Activated CD4-positive, alpha-beta T cell treated with anti-CD3 and anti-CD28 coated beads, Interleukin-2, amount 50 U/mL, for 1 hour (primary cell): ENCODE data around the gene PPDPF.

Source experiments
- DNase-seq: peaks from one replicate; pipeline ENCODE4 v3.0.0-alpha.2; 2020

Gene PPDPF

DNA sequence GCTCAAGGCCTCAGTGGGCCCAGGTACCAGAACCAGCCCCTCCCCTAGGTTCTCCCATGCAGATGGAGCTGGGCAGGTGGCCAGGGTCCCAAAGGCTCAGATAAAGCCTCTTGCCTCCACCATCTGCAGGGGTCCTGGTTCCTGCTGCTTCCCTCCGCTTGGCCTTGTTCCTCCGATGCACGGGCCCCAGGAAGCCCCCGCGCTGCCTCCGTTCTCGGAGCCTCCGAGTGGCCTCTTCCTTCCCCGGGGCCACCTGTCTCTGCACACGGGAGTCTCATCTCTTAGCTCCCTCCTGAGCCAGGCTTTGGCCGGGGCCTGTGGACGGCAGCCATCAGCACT, 18.5 kb downstream of the PPDPF start:
- DNase-seq = no peak

DNA sequence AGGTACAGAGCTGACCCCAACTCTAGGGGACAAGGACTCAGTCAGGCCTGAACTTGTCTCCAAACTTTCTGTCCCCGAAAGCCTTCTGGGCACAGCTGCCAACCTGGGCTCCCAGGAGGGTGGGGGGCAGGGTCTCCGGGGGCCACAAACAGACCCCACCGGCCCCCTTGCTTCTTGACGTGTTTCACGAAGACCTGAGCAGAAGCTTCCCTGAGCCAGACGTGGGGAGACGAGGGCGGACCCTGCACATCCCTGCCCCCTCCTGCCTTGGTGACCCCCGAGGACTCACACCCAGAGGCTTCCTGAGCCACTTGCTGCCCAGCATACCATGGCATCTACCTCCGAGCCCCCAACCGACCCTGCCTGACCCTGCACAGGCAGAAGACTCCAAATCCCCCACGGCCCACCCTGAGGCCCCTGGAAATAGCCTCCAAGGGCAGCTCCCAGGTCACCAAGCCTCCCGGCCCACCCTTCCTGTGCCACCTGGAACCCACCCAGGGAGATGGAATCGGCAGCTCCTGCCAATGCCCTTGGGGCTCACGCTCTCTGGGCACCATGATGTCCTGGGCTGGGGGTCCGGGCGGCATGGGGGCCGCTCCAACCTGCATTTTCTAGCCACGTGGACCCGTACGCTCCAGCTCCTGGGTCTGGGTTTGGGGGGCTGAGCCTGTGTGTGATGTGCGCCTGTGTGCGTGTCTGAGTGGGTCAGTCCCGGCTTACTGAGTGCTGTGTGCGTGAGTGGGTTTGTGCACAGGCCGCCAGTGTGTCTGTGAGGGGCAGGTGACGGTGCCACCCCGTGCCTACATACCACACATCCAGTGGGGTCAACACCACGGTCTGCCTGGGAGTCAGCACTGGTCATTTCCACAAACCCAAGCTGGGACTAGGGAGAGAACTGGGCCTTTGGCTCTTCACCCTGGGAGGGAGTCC, 19.1 kb downstream of the PPDPF start:
- DNase-seq = no peak

DNA sequence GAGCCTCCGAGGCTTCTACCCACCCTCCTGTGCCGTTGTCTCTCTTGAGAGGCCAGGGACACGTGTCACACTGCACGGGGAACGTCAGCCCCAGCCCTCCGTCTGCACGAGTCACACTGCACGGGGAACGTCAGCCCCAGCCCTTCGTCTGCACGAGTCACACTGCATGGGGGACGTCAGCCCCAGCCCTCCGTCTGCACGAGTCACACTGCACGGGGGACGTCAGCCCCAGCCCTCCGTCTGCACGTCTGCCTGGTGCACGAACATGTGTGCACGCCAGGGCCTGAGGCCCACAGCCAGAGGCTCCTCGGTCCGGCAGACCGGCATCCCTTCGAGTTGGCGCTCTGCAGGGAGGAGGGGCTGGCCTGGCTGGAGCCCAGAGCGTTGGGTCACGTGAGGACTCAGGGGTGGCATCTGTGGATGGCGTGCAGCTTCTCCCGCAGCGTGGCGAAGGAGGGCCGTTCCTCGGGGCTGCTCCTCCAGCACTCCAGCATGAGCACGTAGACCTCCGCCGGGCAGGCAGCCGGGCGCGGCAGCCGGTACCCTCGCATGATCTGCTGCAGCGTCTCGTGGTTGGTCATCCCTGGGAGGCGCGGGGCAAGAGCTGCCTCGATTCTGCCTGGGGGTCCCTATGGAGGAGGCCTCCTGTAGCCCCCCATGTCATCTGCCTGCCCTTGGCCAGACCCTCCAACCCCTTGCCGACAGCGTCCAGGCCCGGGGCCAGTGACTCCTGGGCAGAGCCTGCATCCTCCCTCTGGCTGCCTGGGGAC, 20.0 kb downstream of the PPDPF start:
- no peak for DNase-seq

DNA sequence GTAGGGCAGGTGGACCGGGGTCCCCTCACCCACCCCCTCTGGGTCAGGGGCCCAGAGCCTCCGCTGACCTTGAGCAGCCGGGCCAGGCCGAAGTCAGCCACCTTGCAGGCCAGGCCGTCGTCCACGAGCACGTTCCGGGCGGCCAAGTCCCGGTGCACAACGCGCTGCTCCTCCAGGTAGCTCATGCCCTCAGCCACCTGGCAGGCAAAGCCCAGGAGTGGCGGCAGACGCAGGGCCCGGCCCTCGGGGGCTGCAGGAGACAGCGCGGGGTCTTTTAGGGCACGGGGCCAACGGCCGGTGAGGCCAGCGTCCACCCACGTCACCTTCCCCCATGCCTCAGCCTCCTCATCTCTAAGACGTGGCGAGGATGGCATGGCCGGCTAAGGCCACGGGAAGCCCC, 20.8 kb downstream of the PPDPF start:
- no peak for DNase-seq

DNA sequence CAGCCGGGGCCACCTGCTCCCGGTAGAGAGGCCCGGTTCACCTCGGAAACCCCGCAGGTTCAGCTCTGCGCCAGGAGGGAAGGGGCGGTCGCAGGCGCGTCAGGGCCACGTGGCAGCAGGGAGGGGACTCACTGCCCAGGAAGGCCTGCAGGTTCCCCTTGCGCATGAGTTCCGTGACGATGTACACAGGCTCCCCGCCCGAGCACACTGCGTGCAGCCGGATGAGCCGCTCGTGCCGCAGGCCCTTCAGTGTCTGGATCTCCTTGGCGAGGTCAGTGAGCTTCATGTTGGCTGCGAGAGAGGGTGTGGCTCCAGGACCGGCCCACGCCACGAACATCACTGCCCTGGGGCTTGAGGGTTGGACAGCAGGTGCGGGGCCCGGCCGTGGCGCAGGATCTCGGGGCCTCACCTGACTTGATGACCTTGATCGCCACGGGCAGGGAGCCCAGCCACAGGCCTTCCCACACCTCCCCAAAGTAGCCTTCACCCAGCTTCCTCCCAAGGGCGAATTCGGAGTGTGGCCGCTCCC, 21.5 kb downstream of the PPDPF start:
- DNase-seq = no peak

DNA sequence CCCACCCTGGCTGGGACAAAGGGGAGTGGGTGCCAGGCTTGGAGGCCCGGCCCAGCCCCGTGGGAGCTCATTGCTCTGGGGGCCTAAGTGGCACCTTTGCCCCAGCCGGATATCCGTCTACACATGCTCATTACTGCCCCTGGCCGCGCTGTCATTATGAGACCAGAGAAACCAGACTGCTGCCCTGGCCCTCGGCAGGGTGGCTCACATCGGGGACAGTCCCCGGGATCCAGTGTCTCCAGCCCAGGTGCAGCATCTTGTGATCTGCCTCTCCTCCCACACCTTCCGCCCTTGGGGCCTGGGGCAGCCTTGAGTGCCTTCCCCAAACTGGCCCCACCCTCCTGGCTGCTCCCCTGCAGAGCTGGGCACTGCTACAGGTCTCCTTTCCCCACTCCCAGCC, 22.1 kb downstream of the PPDPF start:
- DNase-seq = no peak

DNA sequence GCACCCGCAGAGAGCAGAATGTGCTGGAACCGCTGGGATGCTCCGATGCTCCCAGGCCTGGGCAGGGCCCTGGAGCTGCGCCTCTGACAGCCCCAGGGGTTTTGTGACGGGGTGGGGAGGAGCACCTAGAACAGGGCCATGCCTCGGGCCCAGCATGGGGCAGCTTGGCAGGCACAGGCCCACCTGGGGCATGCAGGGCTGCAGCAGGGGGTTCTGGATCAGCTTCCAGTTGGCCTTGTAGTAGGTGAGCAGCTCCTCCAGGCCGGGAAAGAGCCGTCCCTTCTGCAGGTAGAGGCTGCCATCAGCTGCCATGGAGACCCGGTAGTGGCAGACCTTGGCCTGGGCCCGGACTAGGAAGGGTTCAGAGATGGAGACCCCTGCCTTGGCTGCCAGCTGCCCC, 22.6 kb downstream of the PPDPF start:
- no peak for DNase-seq

DNA sequence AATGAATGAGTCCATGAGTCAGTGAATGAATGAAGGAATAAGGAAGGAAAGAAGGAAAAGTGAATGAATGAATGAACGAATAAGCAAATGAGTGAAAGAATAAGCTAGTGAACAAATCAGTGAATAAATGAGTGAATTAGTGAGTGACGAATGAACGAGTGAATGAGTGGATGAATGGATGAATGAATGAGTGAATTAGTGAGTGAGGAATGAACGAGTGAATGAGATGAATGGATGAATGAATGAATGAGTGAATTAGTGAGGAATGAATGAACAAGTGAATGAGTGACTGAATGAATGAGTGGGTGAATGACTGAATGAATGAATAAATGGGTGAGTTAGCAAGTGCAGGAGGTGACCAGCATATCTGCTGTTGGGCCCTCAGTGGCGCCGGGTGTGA, 23.2 kb downstream of the PPDPF start:
- DNase-seq = no peak

DNA sequence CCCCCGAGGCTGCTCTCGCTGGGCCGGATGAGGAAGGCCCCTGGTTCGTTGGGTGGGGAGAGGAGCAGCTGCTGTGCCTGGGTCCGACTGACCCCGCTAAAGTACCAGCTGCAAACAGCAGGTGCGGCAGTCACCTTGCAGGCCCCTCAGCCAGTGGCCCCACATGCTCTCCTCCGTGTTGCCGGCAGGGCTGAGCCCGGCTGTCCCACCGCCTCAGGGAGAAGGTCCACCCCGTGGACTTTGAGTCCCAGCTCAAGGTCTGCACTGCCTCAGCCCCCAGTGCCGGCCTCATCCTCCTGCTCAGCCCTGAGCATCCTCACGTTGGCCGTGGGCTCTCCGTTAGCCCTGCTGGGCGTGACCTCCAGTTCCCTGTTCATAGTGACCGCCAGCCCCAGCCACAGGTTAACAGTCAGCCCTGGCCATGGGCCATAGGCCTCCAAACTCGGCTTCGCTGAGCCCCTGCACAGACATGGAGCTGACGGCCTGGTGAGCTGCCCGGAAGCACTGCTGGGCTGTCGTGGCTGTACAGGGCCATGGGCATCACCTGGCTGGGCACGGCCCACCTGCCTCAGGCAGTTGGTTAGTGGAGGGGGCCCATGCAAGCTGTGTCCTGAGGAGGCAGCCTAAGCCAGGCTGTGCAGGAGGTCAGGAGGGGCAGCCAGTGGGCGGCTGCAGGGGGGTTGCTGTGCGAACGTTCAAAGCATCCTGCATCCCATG, 23.8 kb downstream of the PPDPF start:
- no peak for DNase-seq

DNA sequence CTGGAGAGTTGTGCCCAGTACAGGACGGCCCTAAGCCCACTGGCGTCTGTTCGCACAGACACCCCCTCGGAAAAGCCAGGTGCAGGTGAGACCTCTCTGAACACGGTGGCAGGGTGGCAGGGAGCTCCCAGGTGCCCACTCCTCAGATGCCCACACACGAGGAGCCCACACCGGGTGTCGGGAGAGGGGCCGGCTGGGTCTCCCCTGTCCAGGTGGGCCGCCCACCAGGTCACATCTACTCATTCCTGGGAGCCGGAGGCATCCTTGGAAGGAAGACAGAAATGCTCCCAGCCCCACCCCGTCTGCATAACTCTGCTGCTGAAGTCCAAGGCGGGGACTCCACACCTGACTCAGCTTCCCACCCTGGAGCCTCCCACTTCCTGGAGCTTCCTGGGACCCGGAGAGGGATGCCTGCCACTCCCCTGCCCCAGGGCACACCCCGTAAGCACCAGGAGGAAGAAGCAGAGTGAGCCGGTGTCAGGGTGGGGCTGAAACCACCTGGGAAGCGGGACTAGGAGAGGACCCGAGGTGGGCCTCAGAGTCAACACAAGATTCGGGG, 24.5 kb downstream of the PPDPF start:
- DNase-seq = no peak

DNA sequence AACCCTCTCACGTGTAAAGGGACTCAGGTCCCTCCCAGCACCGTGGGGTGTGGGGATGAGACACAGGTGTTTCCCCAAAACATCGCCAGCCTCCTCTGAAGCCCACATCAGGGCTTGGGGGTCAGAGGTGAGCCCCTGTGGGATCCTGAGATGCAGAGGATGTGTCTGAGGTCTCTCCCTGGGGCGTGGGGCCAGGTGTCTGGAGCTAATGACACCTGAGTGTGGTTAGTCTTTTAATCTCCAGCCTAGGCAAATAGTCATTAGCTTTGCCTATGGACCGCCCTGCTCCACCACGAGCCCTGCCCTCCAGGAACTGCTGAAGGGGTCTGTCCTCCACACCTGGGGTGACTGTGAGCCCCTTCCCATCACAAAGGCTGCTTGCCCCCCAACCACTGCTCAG, 25.2 kb downstream of the PPDPF start:
- DNase-seq = no peak

DNA sequence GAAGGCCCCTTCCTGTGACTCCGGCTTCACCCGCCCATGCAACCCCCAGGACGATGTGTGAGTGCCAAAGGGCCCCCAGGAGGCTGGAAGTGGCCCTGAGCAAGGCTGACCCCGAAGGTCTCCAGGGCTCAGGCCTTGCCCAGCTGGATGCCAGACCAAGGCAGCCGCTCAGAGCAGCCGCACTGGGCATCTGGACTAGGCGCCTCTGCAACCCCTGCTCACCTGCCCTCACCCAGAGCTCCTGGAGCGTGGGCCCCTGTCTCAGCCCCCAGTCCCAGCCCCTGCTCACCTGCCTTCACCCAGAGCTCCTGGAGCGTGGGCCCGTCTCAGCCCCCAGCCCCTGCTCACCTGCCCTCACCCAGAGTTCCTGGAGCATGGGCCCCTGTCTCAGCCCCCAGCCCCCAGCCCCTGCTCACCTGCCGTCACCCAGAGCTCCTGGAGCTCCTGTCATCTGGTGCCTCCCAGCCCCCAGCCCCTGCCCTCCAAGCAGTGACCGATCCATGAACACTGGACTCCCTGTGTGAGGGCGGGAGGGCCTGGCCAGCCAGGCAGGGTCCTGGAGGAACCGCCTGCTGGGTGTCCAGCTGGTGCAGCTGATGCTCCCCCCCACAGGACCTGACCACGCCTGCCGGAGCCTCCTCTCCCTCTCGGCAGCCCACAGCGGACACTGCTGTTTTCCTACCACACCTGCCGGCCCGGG, 25.8 kb downstream of the PPDPF start:
- DNase-seq = no peak

DNA sequence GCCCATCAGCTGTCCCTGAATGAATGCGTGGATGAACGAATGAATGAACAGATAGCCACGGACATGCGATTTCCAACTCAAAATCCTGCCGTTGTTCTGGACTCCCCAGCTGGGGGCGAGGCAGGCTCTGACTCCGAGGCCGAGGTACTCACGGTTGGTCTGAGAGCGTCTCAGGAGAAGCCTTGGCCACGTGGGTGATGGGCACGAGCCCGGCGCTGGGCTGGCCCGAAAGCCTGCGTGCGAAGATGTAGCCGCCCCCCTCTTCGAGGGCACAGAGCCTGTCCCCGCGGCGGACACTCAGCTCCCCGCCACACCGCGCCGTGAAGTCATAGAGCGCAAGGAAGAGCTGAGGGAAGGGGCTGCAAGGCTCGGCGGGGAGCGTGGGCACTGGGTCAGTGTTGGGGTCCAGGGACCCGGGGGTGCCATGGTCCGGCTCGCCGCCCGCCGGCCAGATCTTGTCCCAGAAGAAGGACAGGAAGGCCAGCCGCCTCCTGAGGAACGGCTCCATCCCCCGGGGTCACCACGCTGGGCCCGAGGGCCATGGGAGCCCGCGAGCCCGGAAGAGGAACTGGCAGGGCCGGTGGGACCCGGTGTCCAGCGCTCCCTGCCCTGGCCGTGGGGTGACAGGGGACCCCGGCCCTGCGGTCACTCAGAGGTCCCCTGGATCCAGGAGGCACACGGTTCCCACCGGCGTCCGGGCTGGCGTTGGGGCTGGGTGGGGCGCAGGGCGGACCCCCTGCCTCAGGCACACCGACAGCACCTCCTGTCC, 26.6 kb downstream of the PPDPF start:
- DNase-seq = no peak

DNA sequence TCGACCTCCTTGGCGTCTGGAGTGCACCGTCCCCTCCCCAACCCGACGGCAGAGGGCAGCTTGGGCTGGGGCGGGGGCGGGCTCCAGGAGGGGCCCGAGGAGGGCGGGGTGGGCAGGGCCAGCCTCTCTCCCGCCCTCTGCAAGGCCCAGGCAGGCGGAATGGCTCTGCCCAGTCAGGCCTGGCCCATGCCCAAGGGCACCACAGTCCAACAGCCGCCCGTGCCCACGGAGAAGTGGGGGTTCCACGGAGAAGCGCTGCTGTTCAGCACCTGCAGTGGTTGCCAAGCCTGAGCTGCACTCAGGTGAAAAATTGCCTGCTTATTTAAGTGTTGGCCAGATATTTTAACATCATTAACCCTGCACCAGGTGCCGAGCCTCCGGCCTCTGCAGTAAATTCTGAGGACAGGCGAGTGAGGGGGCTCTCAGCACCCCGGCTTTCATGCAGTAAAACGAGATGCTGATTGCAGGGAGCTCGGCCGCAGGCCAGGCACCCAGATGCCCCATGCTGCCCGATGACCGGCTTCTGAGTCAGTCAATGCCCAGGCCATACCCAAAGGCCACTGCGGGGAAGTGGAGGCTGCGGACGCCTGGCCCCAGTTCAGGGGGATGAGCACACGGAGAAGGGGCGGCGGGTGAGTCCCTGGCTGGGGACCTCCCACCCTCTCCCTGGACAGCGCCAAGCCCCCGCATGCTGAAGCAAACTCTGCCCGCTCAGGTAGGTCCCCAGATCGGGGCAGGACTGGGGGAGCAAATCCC, 27.3 kb downstream of the PPDPF start, which contains the start of gene SRMS:
Gene SRMS, minus strand, starts transcription at position 25 of the 756 bp plus-strand sequence. CDS start 286 bp downstream, outside the sequence.
- no peak for DNase-seq

DNA sequence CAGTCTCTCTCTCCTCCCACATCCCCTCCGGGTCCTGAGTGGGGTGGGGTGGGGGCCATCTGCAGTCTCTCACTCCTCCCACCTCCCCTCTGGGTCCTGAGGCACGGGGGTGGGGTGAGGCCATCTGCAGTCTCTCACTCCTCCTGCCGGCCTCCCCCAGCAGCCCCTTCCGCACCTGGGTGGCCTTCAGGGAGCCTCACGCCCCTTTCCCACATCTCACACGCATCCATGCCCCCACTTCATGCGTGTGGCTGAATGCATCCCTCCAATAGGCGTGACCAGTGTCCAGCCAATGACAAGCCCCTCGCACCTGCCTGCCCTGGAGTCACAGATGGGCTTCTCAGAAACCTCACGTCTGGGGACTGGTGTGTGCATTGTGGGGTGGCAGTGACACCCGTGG, 28.0 kb downstream of the PPDPF start:
- no peak for DNase-seq

DNA sequence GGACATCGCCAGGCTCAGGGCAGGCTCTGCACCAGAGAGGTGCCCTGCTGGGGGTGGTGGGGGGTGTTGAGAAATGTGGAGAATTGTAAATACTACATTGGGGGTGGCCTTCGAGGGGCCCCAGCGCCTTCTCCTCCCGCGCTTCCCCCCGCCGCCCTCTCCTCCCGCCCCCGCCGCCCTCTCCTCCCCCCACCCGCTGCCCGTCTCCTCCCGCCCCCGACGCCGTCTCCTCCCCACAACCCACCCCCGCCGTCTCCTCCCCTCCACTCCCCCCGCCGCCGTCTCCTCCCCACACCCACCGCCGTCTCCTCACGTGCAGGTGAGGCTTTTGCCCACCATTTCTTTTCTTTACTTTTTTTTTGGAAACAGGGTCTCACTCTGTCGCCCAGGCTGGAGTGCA, 28.5 kb downstream of the PPDPF start:
- no peak for DNase-seq

DNA sequence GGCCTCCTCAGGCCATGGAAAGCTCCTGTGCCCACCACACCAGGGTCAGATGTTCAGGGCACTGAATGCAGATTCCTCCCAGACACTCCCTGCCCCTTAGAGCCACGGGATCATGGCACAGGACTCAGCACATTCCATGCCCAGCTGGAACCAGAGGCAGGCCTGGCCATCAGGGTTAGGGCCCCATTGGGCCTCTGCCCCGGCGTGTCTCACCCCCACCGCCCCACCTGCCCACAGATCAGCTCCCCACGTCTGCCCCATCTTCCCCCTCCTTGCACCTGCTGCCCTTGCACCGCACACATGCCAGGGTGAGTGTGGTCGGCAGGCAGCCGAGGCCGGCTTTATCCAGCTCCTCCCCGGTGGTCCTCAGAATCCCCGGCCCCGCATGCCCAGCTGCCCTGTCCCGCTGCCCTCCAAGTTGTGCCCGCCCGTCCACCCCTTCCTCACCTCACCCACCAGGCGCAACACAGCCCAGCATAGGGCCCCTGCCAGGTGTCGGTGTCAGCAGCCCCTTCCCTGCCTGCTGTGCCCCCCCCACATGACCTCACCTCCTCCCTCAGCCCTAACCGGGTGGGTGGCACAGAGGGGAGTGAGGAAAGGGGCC, 29.2 kb downstream of the PPDPF start:
- no peak for DNase-seq

DNA sequence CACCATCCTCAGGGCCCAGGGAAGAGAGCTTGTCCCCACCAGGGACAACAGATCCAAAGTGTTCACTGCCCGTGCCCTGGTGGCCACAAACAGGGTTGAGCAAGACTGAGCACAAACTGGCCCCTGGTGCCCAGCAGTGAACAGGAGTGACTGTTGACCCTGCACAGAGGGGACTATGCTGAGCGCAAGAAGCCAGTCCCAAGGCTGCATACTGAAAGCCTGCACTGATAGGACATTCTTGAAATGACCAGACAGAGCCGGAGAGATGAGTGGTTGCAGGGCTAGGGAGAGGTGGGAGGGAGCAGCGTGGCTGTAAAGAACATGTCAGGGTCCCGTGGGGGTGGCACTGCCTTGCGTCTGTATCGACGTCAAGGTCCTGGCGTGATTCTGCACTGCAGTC, 30.5 kb downstream of the PPDPF start:
- DNase-seq = no peak

DNA sequence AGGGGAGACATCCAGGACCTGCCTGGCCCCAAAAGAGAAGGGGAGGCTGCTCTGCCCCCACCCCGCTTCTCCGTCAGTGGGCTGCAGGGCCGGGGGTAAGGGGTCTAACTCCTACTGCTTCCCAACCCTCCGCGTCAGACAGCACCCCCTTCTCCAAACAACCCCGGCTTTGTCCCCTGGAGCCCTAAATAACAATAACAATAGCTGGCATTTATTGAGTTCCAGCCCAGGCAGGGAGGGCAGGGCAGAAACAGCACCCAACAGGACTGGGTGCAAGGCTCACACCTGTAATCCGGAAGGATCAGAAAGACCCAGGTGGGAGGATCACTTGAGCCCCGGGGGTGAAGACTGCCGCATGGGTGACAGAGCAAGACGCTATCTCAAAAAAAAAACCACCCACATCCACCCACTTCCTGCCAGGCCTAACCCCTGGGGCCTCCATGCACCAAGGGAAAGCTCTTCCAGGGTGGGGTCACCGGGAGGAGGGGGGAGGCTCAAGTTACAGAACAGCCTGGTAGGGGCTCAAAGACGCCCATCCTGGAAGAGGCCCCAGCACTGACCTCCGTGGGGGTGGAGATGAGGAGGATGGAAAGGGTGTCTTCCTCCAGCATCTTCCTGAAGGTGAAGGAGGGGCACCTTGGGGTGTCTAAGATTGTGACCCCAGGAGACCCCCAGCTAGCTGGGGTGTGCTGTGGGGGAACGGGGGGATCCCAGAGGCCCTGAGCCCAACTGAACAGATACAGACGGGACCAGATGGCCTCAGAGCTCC, 32.1 kb downstream of the PPDPF start:
- DNase-seq = peak; percentile 46
